ENCODE results near the gene RAB19.

Gene RAB19

DNA sequence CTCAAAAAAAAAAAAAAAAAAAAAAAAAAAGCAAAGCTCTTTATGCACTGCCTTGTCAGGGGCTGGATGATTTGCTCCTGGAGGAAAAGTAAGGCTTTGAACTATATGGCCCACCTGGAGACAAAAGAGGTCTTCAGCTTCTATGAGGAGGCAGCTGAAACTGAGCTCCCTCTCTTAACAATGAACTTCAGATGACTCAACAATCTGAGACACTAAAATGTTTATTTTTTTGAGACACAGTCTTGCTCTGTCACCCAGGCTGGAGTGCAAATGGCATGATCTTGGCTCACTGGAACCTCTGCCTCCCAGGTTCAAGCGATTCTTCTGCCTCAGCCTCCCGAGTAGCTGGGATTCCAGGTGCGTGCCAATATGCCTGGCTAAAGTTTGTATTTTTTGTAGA lies 36.7 kb downstream of the RAB19 start:
- ChIA-PET POLR2A (interaction anchor here (1.1 kb wide), 1 partner anchor 22 kb away, joined by 3 read pairs; no protein-coding TSS in a partner anchor), CTCF (interaction anchor here (0.7 kb wide), 1 partner anchor 793 kb away, joined by 4 read pairs; no protein-coding TSS in a partner anchor)
- TF ChIP-seq FOXM1 (IDR thresholded peaks at IDR 0.05; ENCODE audit: borderline replicate concordance) = no peak
- no peak for TF ChIP-seq FOXA1 (IDR thresholded peaks at IDR 0.05)
- TF ChIP-seq SP1 (IDR thresholded peaks at IDR 0.05) = no peak
- TF ChIP-seq FOXK2 (IDR thresholded peaks at IDR 0.05) = no peak
- no peak for TF ChIP-seq HDGF (IDR thresholded peaks at IDR 0.05; ENCODE audit: borderline replicate concordance)
- TF ChIP-seq NFRKB (IDR thresholded peaks at IDR 0.05) = no peak
- DNase-seq (ENCODE audit: extremely low spot score) = no peak

GRCh38 chr7:140441519-140441918 lies 37.7 kb downstream of the RAB19 start:
- ChIA-PET CTCF (no interaction called here), POLR2A (no interaction called here)
- TF ChIP-seq SP1 (IDR thresholded peaks at IDR 0.05) (no peak), ELF4 (IDR thresholded peaks at IDR 0.05) (no peak), ZNF384 (IDR thresholded peaks at IDR 0.05) (no peak), HDGF (IDR thresholded peaks at IDR 0.05; ENCODE audit: borderline replicate concordance) (no peak), FOXA1 (IDR thresholded peaks at IDR 0.05) (no peak), LEF1 (IDR thresholded peaks at IDR 0.05; ENCODE audit: borderline replicate concordance) (no peak), SUZ12 (IDR thresholded peaks at IDR 0.05) (no peak), BHLHE40 (IDR thresholded peaks at IDR 0.05; ENCODE audit: borderline replicate concordance) (no peak), ARNT (IDR thresholded peaks at IDR 0.05) (no peak)
- TF ChIP-seq, protein P1, sequence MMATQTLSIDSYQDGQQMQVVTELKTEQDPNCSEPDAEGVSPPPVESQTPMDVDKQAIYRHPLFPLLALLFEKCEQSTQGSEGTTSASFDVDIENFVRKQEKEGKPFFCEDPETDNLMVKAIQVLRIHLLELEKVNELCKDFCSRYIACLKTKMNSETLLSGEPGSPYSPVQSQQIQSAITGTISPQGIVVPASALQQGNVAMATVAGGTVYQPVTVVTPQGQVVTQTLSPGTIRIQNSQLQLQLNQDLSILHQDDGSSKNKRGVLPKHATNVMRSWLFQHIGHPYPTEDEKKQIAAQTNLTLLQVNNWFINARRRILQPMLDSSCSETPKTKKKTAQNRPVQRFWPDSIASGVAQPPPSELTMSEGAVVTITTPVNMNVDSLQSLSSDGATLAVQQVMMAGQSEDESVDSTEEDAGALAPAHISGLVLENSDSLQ (IDR thresholded peaks at IDR 0.05) = no peak
- DNase-seq (ENCODE audit: extremely low spot score) = no peak

DNA sequence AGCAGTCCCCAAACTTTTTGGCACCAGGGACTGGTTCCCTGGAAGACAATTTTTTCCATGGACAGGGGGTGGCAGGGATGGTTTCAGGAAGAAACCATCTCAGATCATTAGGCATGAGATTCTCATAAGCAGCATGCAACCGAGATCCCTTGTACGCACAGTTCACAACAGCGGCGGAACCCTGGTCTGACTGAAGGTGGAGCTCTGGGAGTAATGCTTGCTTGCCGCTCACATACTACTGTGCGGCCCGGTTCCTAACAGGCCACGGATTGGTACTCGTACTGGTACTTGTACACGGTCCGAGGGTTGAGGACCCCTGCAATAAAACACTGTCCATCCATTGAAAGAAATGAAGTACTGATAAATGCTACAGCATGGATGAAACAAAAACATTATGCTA lies 42.6 kb downstream of the RAB19 start:
- POLR2A ChIA-PET = interaction anchor here (0.6 kb wide), 1 partner anchor 8 kb away, joined by 3 read pairs; no protein-coding TSS in a partner anchor
- no peak for DNase-seq (ENCODE audit: extremely low spot score)
- CTCF ChIA-PET = interaction anchor here (0.9 kb wide), 1 partner anchor 16 kb away, joined by 3 read pairs; no protein-coding TSS in a partner anchor
- no peak for TF ChIP-seq ELF4 (IDR thresholded peaks at IDR 0.05)

DNA sequence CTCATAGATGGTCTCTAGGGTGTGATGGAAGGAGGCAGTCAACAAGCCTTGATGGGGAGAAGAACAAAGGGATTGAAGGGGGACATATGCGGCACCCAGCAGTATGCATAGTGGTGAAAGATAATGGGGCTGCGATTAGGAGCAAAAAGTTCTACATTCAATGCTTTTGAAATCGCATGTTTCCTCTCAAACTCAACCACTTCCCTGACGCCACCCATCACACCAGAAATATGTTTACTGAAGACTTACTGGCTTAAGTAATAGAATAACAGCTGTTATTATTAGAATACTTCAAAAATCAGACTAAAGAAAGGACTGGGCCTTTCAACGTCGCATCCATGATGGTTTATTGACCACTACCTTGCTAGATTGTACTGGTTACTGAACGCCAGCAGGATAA lies 44.0 kb downstream of the RAB19 start:
- CTCF ChIA-PET = no interaction called here
- DNase-seq (ENCODE audit: extremely low spot score) = no peak
- TF ChIP-seq FOXM1 (IDR thresholded peaks at IDR 0.05; ENCODE audit: borderline replicate concordance) = no peak
- no peak for TF ChIP-seq SUZ12 (IDR thresholded peaks at IDR 0.05)
- no peak for TF ChIP-seq L3MBTL2 (conservative IDR thresholded peaks at IDR 0.05)
- no peak for TF ChIP-seq ARNT (IDR thresholded peaks at IDR 0.05)
- no peak for TF ChIP-seq TARDBP (IDR thresholded peaks at IDR 0.05)
- TF ChIP-seq ZNF384 (IDR thresholded peaks at IDR 0.05) = no peak
- no peak for TF ChIP-seq LEF1 (IDR thresholded peaks at IDR 0.05; ENCODE audit: borderline replicate concordance)
- no peak for TF ChIP-seq HDGF (IDR thresholded peaks at IDR 0.05; ENCODE audit: borderline replicate concordance)
- TF ChIP-seq BHLHE40 (IDR thresholded peaks at IDR 0.05; ENCODE audit: borderline replicate concordance) = no peak
- TF ChIP-seq SP1 (IDR thresholded peaks at IDR 0.05) = no peak
- TF ChIP-seq, protein P1 (IDR thresholded peaks at IDR 0.05) = no peak
- no peak for TF ChIP-seq FOXK2 (IDR thresholded peaks at IDR 0.05)
- no peak for TF ChIP-seq ELF4 (IDR thresholded peaks at IDR 0.05)
- no peak for TF ChIP-seq CTBP1 (IDR thresholded peaks at IDR 0.05; ENCODE audit: borderline replicate concordance)
- TF ChIP-seq FOXA1 (IDR thresholded peaks at IDR 0.05) = no peak
- TF ChIP-seq NFRKB (IDR thresholded peaks at IDR 0.05) = no peak
- POLR2A ChIA-PET = no interaction called here

DNA sequence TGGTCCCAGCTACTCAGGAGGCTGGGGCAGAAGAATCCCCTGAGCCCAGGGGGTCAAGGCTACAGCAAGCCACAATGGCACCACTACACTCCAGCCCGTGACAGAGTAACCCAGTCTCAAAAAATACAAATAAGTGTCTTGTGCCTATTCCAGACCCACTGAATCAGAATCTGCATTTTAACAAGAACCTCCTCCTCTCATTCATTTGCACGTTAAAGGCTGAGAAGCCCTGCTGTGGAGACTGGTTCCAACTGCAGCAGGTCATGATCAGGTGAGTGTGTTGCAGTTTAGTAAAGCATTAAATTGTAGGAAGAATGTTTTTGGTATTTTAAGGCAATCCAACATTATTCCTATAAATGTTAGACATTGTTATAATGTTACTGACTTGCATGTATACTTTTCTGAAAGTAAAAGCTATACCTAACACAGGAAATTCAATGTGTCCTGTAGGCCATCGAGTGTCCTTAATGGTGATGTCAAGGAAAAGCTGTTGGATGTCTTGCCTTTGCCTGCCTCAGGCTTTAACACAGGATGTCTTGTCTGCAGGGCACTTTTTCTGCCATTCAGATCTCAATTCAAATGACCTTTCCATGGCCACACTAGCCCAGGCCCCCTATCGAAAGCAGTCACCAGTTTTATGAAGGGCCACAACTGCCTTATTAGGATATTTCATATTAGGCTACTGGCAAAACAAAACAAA lies 45.1 kb downstream of the RAB19 start:
- TF ChIP-seq TARDBP (IDR thresholded peaks at IDR 0.05) = no peak
- no peak for TF ChIP-seq FOXM1 (IDR thresholded peaks at IDR 0.05; ENCODE audit: borderline replicate concordance)
- TF ChIP-seq ARNT (IDR thresholded peaks at IDR 0.05) = no peak
- no peak for TF ChIP-seq BHLHE40 (IDR thresholded peaks at IDR 0.05; ENCODE audit: borderline replicate concordance)
- TF ChIP-seq, protein P1 (IDR thresholded peaks at IDR 0.05) = no peak
- TF ChIP-seq NFRKB (IDR thresholded peaks at IDR 0.05) = no peak
- no peak for TF ChIP-seq SP1 (IDR thresholded peaks at IDR 0.05)
- no peak for TF ChIP-seq L3MBTL2 (conservative IDR thresholded peaks at IDR 0.05)
- no peak for DNase-seq (ENCODE audit: extremely low spot score)
- ChIA-PET POLR2A (no interaction called here), CTCF (no interaction called here)

- ChIA-PET CTCF (interaction anchor here (2.1 kb wide), 1 partner anchor 8 kb away, joined by 10 read pairs; no protein-coding TSS in a partner anchor), POLR2A (no interaction called here)
Measured at GRCh38 chr7:140451716-140452115, 47.9 kb downstream of the RAB19 start.

More at GRCh38 chr7:140451716-140452115, 47.9 kb downstream of the RAB19 start:
- DNase-seq (ENCODE audit: extremely low spot score) = no peak
- TF ChIP-seq FOXM1 (IDR thresholded peaks at IDR 0.05; ENCODE audit: borderline replicate concordance) (no peak), FOXK2 (IDR thresholded peaks at IDR 0.05) (no peak), ARNT (IDR thresholded peaks at IDR 0.05) (no peak), L3MBTL2 (conservative IDR thresholded peaks at IDR 0.05) (no peak), SP1 (IDR thresholded peaks at IDR 0.05) (no peak), HDGF (IDR thresholded peaks at IDR 0.05; ENCODE audit: borderline replicate concordance) (no peak), SUZ12 (IDR thresholded peaks at IDR 0.05) (no peak), LEF1 (IDR thresholded peaks at IDR 0.05; ENCODE audit: borderline replicate concordance) (no peak), ELF4 (IDR thresholded peaks at IDR 0.05) (no peak), ZNF384 (IDR thresholded peaks at IDR 0.05) (no peak), NFRKB (IDR thresholded peaks at IDR 0.05) (no peak), CTBP1 (IDR thresholded peaks at IDR 0.05; ENCODE audit: borderline replicate concordance) (no peak), TARDBP (IDR thresholded peaks at IDR 0.05) (no peak), FOXA1 (IDR thresholded peaks at IDR 0.05) (no peak), BHLHE40 (IDR thresholded peaks at IDR 0.05; ENCODE audit: borderline replicate concordance) (no peak)
- TF ChIP-seq, protein P1 (IDR thresholded peaks at IDR 0.05) = no peak

Measured in HEK293T (cell line).